Measurements from ENCODE around the gene MMP24OS.
"Not testable (repeated sequence)": the region's sequence is repeated elsewhere in the genome, so short reads cannot be mapped to it uniquely, and the experiment has no call there.

Gene MMP24OS

GRCh38 chr20:35319871-35320197 is 41.9 kb upstream of the MMP24OS start:
- H3K4me3 ChIP-seq (ENCODE audit: low read depth, low read length) = no peak overlapping the region
- DNase-seq (ENCODE audit: low read depth) = peak; percentile 76

GRCh38 chr20:35319192-35319870 is 41.4 kb upstream of the MMP24OS start:
- no peak overlapping the region for H3K4me3 ChIP-seq (ENCODE audit: low read depth, low read length)

More at GRCh38 chr20:35319871-35320197, 41.9 kb upstream of the MMP24OS start:
- no peak for TF ChIP-seq CTCF (conservative IDR thresholded peaks at IDR 0.05; ENCODE audit: low read depth, low read length)

GRCh38 chr20:35318502-35319157 is 40.7 kb upstream of the MMP24OS start:
- TF ChIP-seq CTCF (conservative IDR thresholded peaks at IDR 0.05; ENCODE audit: low read depth, low read length) = no peak
- peak; percentile 88 for DNase-seq (ENCODE audit: low read depth)
- no peak overlapping the region for H3K4me3 ChIP-seq (ENCODE audit: low read depth, low read length)

More at GRCh38 chr20:35319192-35319870, 41.4 kb upstream of the MMP24OS start:
- TF ChIP-seq CTCF (conservative IDR thresholded peaks at IDR 0.05; ENCODE audit: low read depth, low read length) = no peak
- peak; percentile 62 for DNase-seq (ENCODE audit: low read depth)

GRCh38 chr20:35317416-35318210 is 39.7 kb upstream of the MMP24OS start:
- no peak for TF ChIP-seq CTCF (conservative IDR thresholded peaks at IDR 0.05; ENCODE audit: low read depth, low read length)
- H3K4me3 ChIP-seq (ENCODE audit: low read depth, low read length) = no peak overlapping the region
- no peak for DNase-seq (ENCODE audit: low read depth)

GRCh38 chr20:35316086-35316485 is 38.2 kb upstream of the MMP24OS start:
- no peak for DNase-seq (ENCODE audit: low read depth)

GRCh38 chr20:35315632-35316020 is 37.7 kb upstream of the MMP24OS start:
- H3K4me3 ChIP-seq (ENCODE audit: low read depth, low read length); DNase-seq (ENCODE audit: low read depth): not testable (repeated sequence)

More at GRCh38 chr20:35316086-35316485, 38.2 kb upstream of the MMP24OS start:
- TF ChIP-seq CTCF (conservative IDR thresholded peaks at IDR 0.05; ENCODE audit: low read depth, low read length) = no peak
- H3K4me3 ChIP-seq (ENCODE audit: low read depth, low read length) = no peak overlapping the region

GRCh38 chr20:35314816-35315631 is 37.1 kb upstream of the MMP24OS start:
- DNase-seq (ENCODE audit: low read depth) = no peak
- H3K4me3 ChIP-seq (ENCODE audit: low read depth, low read length) = no peak overlapping the region
- TF ChIP-seq CTCF (conservative IDR thresholded peaks at IDR 0.05; ENCODE audit: low read depth, low read length) = no peak
